TTC549 (cell line): ENCODE data around the gene SLC9A2.

Experiments
- FAIRE-seq: peaks from 2 replicates; lab custom pipeline; 2012; peaks lifted over from hg19 to GRCh38; lab: Jason Lieb, UNC

SLC9A2 gene

GRCh38 chr2:102618452-102619413, 620 bp upstream of the SLC9A2 start:
- FAIRE-seq: no peak

GRCh38 chr2:102620332-102620731, 979 bp downstream of the SLC9A2 start:
- FAIRE-seq: no peak

- FAIRE-seq: no peak
Observed at GRCh38 chr2:102621630-102622029, 2.3 kb downstream of the SLC9A2 start.

- no peak for FAIRE-seq
Observed at GRCh38 chr2:102622646-102623045, 3.3 kb downstream of the SLC9A2 start.

- FAIRE-seq: peak; percentile 36
Observed at GRCh38 chr2:102630458-102630857, 11.1 kb downstream of the SLC9A2 start.

GRCh38 chr2:102632380-102633175, 13.2 kb downstream of the SLC9A2 start:
- no peak for FAIRE-seq

- no peak for FAIRE-seq
Observed at GRCh38 chr2:102634831-102635241, 15.5 kb downstream of the SLC9A2 start.

GRCh38 chr2:102635317-102635716, 16.0 kb downstream of the SLC9A2 start:
- FAIRE-seq: no peak

GRCh38 chr2:102636283-102636907, 17.0 kb downstream of the SLC9A2 start:
- FAIRE-seq: no peak

GRCh38 chr2:102637358-102637757, 18.0 kb downstream of the SLC9A2 start:
- no peak for FAIRE-seq

GRCh38 chr2:102639429-102639828, 20.1 kb downstream of the SLC9A2 start:
- no peak for FAIRE-seq

- no peak for FAIRE-seq
Observed at GRCh38 chr2:102652126-102652525, 32.8 kb downstream of the SLC9A2 start.

- FAIRE-seq: no peak
Observed at GRCh38 chr2:102657770-102658169, 38.4 kb downstream of the SLC9A2 start.

- FAIRE-seq: no peak
Observed at GRCh38 chr2:102660070-102660469, 40.7 kb downstream of the SLC9A2 start.

GRCh38 chr2:102660574-102660973, 41.2 kb downstream of the SLC9A2 start:
- FAIRE-seq: no peak

GRCh38 chr2:102661846-102662245, 42.5 kb downstream of the SLC9A2 start:
- no peak for FAIRE-seq

- no peak for FAIRE-seq
Observed at GRCh38 chr2:102662833-102663232, 43.5 kb downstream of the SLC9A2 start.

GRCh38 chr2:102663381-102663780, 44.0 kb downstream of the SLC9A2 start:
- FAIRE-seq: no peak

GRCh38 chr2:102664471-102664909, 45.1 kb downstream of the SLC9A2 start:
- FAIRE-seq: no peak

- FAIRE-seq: no peak
Observed at GRCh38 chr2:102667072-102667471, 47.7 kb downstream of the SLC9A2 start.

GRCh38 chr2:102668171-102668570, 48.8 kb downstream of the SLC9A2 start:
- FAIRE-seq: no peak

GRCh38 chr2:102669401-102669800, 50.0 kb downstream of the SLC9A2 start:
- FAIRE-seq: no peak
